GM12801 (cell line): Measurements from ENCODE around the gene MAP2K2.

Experiments
- CTCF ChIP-seq: IDR thresholded peaks from one replicate; pipeline ENCODE4 v1.5.1; 2011; ENCODE audit warnings: control low read depth; ENCODE audit not compliant: insufficient read length; ENCODE audit errors: extremely low read depth

Gene MAP2K2

GRCh38 chr19:4066176-4066606 is 57.7 kb downstream of the MAP2K2 start:
- no peak for TF ChIP-seq CTCF

- TF ChIP-seq CTCF: no peak
Observed at GRCh38 chr19:4065430-4066175, 58.3 kb downstream of the MAP2K2 start.

GRCh38 chr19:4064496-4065260 is 59.2 kb downstream of the MAP2K2 start:
- TF ChIP-seq CTCF: no peak

GRCh38 chr19:4064149-4064495 is 59.8 kb downstream of the MAP2K2 start:
- no peak for TF ChIP-seq CTCF

GRCh38 chr19:4063369-4064148 is 60.4 kb downstream of the MAP2K2 start:
- no peak for TF ChIP-seq CTCF

GRCh38 chr19:4062419-4063368 is 61.2 kb downstream of the MAP2K2 start:
- no peak for TF ChIP-seq CTCF
